C4-2B (cell line): ENCODE results near the gene BMAL1.

Experiments
- ZFX ChIP-seq: fragments of 450-650 bp; IDR thresholded peaks from 2 replicates; pipeline ENCODE4 v1.6.1; 2017
- TF ChIP-seq, protein P1 (sequence below): fragments of 450-650 bp; conservative IDR thresholded peaks from 2 replicates; pipeline ENCODE4 v1.5.1; 2017; ENCODE audit warnings: mild to moderate bottlenecking

DNA sequence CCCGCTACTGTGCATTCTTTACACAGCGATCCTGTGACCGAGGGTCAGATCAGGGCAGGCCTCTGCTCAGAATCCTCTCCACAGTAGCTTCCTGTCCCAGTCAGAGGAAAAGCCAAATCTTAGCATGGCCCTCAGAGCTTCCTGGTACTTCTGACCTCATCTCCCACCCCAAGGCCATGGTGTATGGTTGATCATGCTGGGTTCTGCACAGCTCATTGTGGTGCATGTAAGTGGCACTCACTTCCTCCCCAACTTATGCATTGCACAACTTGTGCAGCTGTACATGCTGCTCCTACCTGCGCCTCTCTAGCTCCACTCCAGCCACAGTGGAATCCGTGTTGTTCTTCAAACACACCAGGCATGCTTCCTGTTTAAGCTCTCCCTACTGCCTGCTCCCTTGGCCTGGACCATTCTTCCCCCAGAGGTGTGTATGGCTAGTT is 20.3 kb downstream of the BMAL1 start:
- TF ChIP-seq, protein P1, sequence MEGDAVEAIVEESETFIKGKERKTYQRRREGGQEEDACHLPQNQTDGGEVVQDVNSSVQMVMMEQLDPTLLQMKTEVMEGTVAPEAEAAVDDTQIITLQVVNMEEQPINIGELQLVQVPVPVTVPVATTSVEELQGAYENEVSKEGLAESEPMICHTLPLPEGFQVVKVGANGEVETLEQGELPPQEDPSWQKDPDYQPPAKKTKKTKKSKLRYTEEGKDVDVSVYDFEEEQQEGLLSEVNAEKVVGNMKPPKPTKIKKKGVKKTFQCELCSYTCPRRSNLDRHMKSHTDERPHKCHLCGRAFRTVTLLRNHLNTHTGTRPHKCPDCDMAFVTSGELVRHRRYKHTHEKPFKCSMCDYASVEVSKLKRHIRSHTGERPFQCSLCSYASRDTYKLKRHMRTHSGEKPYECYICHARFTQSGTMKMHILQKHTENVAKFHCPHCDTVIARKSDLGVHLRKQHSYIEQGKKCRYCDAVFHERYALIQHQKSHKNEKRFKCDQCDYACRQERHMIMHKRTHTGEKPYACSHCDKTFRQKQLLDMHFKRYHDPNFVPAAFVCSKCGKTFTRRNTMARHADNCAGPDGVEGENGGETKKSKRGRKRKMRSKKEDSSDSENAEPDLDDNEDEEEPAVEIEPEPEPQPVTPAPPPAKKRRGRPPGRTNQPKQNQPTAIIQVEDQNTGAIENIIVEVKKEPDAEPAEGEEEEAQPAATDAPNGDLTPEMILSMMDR: no peak
- no peak for TF ChIP-seq ZFX
